GM21381 (cell line): Measurements from ENCODE around the gene SBF2.
"Not testable (repeated sequence)": the region's sequence is repeated elsewhere in the genome, so short reads cannot be mapped to it uniquely, and the experiment has no call there.

ENCODE experiments used
- ATAC-seq: cut with Tn5 transposase; IDR thresholded peaks from one replicate; pipeline ENCODE4 v1.9.1; 2021; ENCODE audit warnings: mild to moderate bottlenecking, moderate library complexity; ENCODE audit not compliant: unreplicated experiment

The SBF2 gene

DNA sequence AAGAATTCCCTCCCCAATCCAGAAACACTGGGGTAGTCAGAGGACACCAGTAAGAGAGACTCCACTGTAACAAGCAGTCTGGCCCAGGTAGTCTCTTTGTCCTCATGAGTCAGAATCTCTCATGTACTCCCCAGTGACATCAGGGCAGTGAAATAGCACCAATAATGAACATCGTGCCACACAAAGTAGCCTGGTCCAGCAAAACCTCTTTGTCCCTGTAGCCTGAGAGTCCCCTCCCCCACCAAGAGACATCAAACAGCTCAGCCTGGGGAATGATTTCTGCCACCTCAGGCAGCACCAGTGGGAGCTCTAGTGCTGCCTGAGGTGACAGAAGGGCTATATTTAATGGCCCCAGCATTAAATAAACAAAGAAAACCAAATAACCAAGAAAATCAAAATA lies 88.1 kb downstream of the SBF2 start:
- ATAC-seq: no peak

DNA sequence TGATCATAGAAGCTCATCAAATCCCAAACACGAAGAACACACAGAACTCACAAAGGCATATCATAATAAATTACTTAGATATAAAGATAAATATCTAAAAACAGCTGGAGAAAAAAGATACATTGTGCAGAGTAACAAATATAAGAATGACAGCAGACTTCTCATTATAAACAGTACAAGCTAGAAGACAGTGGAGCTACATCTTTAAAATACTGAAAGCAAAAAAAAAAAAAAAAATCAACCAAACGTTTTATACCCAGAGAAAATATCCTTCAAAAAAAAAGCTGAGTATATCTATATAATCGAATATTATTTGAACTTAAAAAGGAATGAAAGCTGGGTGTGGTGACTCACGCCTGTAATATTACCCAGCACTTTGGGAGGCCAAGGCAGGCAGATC lies 90.0 kb downstream of the SBF2 start:
- no peak for ATAC-seq

DNA sequence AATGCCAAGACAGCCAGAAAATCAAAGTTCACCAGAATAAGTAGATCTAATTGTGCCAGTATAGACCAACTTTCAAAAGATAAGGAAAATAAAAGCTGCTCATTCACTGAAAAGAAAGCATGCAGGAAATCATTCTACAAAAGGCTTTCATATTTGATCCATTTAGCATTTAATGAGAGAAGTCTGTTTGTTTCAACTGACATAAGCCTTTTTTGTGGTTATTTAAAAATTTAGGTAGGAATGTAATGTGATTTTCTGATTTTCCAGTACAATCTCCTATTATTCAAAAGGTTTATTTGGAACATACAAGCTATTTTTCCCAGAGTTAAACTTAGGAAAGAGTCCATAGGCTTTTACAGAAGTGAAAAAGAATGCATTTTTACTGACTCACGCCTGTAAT lies 92.7 kb downstream of the SBF2 start:
- ATAC-seq: no peak

DNA sequence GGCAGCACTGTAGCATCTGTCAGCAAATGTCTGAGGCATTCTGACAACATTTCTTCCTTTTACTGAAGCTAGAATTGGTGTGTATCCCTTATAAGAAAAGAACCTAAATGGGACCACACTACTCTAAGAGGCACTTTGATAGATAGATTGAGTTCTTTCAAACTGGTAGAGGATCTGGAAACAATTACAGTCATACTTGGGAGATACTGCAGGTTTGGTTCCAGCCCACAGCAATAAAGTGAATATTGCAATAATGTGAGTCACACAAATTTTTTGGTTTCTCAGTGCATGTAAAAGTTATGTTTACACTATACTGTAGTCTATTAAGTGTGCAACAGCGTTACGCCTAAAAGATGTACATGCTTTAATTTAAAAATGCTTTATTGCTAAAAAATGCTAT lies 96.9 kb downstream of the SBF2 start:
- ATAC-seq: no peak

DNA sequence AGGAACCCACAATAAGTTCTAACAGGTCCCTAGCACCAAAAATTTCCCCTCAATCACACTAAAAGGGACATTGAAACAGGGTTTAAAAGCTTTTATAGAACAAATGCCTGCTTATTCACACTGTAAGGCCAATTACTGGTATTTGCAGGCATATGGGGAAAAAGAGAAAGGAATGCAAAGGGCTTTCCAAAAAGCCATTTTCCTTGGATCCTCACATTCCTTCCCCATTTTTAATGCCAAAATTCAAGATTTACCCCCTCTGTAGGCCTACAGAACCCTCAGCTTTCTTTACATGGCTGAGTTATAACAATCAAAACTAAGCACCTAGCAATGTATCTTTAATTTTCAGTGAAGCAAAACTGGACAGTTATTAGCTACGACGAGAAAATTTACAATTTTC lies 102.0 kb downstream of the SBF2 start:
- ATAC-seq: no peak

DNA sequence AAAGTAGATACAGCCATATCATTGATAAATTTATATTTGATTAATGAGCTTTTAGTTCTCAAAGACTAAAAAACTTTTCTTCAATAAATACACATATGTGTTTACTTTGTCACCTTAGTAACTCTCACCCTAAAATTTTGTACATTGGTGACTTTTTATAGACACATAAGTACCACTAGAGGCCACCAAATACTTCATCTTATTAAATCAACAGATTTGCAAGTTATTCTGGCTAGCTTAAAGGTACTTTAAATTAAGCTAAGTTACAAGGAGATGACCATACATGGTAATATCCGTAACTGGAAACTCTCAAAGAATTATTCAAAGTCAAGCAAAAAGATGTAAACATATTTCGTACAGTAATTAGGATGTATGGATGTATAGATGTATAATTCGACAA lies 112.2 kb downstream of the SBF2 start:
- no peak for ATAC-seq

DNA sequence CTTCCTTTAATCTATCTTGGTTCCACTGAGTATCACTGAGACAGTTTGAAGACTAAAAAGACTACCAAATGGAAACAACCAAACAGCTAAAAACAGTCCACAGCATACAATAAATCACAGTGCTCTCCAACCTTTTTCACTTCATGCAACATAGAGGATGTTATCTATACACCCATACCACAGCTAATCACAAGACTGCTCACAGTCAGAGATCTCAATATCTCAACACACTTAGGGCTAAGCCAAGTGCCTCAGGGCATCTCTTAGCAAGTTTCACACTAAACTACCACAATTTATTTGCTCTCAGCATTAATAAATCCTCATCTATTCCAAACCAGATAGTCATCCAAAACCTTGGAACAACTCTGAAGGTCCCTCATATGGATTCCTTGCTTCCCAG lies 129.4 kb downstream of the SBF2 start:
- ATAC-seq: no peak

DNA sequence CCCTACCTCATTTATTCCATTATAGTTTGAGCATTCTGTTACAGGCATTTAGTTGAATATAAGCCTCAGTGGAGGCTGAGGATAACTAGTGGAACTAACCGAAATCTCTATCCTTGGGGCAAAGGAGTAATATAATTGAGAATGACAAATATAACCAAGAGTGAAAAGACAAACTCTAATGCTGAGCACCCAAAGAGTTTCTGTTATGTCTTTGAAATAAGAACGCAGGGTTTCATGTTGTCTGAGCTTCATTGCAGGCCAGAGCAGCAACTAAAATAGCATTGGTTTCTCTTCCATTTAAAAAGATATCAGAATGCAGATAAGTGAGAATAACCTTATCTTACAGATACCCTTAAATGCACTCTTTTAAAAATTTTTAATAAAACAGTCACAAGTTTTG lies 131.8 kb downstream of the SBF2 start:
- no peak for ATAC-seq

DNA sequence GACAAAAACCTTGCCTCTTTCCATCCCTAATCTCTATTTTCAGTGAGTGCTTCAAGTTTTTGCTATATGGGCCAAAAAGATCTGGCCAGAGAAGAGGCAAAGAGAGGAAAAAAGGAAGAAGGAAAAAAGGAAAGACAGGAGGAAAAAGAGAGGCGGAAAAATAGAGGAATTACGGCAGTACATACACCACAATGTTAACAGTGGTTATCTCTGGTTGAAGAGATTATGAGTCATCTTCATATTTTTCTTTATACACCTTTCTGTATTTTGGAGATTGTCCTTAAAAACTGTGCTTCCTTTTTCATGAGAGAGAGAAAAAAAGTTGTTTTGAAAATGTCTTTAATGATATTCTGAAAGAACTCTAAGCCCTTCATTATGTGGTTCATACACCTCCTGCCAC lies 133.7 kb downstream of the SBF2 start:
- ATAC-seq: no peak

DNA sequence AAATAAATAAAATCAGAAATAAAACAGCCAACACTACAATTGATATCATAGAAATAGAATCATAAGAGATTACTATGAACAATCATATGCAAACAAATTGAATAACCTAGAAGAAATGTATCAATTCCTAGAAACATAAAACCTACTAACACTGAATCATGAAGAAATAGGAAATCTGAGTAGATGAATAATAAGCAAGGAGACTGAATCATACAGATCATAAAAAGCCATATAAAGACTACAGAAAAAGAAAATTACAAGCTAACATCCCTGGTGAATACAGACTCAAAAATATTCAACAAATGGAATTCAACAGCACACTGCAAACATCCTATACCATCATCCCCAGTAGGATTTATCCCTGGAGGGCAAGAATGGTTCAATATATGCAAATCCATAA lies 135.6 kb downstream of the SBF2 start:
- no peak for ATAC-seq

DNA sequence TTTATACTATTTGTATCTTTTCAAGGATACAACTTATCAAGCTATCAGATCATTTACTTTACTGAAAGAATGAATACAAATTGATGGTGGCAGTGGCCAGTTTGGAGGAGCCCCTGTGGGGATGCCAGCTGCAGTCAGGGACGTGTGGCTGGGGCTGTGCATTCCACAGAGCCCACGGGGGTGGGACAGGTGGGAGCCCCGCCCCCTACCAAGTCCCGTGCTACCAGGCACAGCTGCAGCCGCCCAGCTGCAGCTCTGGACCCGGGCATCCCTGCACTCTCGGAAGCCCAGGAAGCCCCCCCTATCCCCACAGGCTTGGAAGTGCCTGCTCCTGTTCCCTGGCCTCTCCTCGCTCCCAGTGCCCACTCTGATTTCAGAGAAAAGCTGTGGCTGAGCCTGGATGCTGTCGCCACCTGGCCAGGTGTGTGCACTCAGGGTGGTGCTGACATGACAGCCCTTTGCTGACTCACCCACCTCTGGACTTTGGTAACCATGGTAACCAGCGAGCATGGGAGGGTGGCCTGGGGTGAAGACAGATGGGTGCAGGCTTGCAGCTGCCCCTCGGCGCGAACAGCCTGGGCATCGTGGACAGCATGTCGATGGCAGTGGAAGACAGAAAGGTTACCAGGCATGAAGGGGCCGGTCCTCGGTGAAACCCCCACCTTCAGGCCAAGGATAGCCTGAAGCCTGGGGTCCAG lies 138.1 kb downstream of the SBF2 start:
- no peak for ATAC-seq

DNA sequence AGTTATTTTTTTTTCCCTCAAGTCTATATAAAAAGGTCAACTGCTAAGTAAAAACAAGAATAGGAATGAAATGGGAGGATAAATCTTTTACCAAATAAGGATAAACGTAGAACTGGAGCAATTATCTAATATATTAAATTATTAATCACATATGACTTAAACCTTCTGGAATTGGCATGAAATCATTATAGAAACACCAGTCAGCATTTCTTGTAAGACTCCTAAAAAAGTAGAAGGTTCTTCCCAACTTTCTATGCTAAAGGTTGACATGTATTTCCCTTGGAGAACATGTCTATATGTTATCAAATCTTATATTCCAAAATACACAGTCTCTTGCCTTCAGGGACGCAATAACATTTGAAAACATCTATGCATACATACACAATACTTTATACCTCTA lies 143.2 kb downstream of the SBF2 start:
- ATAC-seq: no peak

DNA sequence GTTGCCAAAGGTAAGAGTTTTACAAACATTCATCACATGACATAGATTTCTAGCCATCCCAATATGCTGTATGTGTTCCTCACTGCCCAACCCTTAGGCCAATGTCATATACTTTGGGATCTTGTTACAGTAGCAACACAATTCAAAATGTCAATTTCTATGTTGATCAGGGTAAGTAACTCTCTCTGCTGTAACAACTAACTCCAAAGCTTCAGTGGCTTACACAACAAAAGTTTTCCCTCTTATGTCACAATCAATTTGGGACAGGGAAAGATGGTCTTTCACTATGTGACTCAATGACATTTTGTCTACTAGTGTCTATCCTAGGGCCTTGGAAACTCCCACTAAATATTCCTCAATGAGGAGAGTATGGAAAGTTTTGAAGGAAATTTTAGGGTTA lies 144.5 kb downstream of the SBF2 start:
- no peak for ATAC-seq

DNA sequence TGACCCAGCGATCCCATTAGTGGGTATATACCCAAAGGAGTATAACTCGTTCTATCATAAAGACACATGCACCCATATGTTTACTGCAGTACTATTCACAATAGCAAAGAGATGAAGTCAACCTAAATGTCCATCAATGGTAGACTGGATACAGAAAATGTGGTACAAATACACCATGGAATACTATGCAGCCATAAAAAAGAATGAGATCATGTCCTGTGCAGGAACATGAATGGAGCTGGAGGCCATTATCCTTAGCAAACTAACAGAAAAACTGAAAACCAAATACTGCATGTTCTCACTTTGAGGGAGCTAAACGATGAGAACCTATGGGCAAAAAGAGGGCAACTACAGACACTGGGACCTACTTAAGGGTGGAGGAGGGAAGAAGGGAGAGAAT lies 146.8 kb downstream of the SBF2 start:
- ATAC-seq: no peak

DNA sequence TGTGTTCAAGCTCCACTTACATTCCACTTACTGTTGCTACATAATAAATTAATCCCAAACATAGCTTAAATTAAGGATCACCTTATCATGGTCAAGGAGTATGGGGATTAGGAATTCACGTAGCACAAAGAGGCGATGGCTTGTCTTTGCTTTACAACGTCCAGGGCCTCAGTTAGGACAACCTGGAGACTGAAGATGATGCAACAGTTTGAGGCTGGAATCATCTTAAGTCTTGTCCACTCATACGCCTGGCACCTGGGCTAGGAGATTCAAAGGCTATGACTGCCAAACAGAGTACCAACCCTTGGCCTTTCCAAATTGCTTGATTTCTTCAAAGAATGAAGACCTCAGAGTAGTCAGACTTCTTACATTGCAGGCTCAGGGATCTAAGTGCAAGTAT lies 149.1 kb downstream of the SBF2 start:
- no peak for ATAC-seq

DNA sequence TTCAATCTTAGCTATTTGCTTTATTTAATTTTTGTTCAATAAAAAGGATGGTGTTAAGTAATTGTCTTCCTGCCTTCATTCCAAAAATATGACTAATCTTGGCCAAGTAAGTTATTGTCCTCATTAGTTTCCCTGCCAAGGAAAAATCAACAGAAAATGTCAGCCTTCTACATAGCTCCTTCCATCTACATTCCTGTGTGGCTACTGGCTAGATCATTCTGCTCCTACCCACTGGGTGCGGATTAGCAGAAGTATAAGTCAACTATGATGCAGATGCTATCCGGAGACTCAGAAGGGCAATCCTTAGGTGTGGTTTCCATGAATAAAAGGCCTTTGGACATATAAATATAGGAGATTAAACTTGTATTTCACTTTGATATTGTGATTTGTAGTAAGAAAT lies 154.4 kb downstream of the SBF2 start:
- ATAC-seq: no peak

DNA sequence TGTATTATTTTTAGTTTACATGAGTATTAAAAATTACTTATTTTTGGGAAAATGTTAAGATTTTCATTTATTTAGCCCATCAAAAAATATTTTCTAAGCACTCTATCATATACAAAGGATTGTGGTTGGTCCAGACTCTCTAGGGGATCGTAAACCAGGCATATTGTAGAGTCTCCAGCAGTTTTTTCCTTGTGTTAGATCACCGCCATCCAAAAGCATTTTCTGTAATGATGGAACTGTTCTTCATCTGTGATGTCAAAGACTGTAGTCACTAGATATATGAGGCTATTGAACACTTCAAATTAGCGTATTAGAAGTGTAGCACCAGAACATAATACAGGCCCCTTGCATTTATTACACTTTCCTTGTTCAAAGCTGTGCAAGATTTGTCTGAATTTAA lies 154.9 kb downstream of the SBF2 start:
- ATAC-seq: no peak

DNA sequence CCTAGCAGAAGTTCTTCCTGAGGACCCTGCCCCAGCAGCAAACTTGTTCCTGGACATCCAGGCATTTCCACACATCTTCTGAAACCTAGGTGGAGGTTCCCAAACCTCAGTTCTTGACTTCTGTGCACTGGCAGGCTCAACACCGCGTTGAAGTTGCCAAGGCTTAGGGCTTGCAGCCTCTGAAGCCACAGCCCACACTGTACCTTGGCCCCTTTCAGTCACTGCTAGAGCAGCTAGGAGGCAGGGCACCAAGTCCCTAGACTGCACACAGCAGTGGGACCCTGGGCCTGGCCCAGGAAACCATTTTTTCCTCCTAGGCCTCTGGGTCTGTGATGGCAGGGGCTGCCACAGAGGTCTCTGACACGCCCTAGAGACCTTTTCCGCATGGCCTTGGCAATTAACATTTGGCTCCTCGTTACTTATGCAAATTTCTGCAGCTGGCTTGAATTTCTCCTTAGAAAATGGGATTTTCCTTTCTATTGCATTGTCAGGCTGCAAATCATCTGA lies 159.0 kb downstream of the SBF2 start:
- ATAC-seq: no peak

DNA sequence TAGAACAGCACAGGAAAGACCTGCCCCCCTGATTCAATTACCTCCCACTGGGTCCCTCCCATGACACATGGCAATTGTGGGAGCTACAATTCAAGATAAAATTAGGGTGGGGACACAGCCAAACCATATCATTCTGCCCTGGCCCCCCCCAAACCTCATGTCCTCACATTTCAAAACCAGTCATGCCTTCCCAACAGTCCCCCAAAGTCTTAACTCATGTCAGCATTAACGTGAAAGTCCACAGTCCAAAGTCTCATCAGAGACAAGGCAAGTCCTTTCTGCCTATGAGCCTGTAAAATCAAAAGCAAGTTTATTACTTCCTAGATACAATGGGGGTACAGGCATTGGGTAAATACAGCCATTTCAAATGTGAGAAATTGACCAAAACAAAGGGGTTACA lies 159.8 kb downstream of the SBF2 start:
- ATAC-seq: not testable (repeated sequence)

DNA sequence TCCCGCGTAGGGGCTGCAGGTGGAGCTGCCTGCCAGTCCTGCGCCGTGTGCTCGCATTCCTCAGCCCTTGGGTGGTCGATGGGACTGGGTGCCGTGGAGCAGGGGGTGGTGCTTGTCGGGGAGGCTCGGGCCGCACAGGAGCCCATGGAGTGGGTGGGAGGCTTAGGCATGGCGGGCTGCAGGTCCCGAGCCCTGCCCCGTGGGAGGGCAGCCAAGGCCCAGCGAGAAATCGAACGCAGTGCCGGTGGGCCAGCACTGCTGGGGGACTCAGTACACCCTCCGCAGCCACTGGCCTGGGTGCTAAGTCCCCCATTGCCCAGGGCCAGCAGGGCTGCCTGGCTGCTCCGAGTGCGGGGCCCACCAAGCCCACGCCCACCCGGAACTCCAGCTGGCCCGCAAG lies 160.8 kb downstream of the SBF2 start:
- not testable (repeated sequence) for ATAC-seq

DNA sequence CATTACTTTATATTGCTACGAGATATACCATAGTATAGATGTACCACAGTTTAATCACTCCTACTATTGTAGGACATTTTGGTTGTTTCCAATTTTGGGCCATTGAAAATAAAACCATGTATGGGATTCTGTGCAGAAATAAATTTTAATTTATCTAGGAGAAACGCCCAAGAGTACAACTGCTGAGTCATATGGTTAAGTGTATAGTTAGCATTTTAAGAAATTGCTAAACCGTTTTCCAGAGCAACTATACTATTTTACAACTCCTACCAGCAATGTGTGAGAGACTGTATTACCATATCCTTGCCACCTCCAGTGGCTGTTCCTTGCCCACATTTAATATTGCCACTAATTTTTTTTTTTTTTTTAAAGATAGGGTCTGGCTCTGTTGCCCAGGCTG lies 163.1 kb downstream of the SBF2 start:
- no peak for ATAC-seq

DNA sequence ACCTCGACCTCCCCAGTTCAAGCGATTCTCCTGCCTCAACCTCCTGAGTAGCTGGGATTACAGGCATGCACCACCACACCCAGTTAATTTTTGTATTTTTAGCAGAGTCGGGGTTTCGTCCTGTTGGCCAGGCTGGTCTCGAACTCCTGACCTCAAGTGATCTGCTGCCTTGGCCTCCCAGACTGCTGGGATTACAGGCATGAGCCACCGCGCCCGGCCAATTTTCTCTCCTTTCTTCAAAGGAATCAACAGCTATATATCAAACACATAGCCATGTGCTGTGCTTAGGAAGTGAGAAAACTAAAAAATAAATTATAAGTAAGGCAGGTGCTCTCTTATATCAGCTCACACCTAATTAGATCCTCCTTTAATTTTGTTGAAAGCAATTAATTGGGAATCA lies 164.8 kb downstream of the SBF2 start:
- not testable (repeated sequence) for ATAC-seq

DNA sequence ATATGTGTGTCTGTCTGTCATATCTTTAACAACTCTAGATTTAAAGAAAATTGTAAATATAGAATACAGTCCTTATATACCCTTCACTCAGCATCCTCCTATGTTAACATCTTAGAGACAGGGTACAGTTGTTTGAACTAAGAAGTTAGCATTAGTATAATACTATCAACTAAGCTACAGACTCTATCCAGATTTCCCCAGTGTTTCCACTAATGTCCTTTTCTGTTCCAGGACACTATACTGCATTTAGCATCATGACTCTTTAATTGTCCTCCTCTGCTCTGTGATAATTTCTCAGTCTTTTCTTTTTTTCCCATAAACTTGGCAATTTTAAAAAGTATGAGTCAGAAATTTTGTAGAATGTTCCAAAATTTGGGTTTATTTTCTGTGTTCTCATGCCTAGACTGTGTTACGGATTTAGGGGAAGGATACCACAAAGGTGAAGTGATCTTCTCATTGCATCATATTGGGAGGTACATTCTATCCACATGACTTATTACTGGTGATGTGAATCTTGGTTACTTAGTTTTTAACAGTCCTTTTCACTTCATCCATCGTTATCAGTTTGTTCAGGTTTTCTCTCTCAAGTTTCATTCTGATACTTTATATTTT lies 168.4 kb downstream of the SBF2 start:
- no peak for ATAC-seq
